Subcutaneous abdominal adipose tissue (tissue), 5 donors: ENCODE data around the gene GNB3.

Experiments used
- H3K27ac ChIP-seq: one replicate; pipeline ENCODE4 v1.7.0; 2013; ENCODE audit warnings: low read depth, mild to moderate bottlenecking, inconsistent platforms, low read length, moderate library complexity
- H3K27me3 ChIP-seq, 5 donors: one replicate each; pipeline ENCODE4 v1.7.0; 2013; ENCODE audit warnings: low read length in 5 of 5, inconsistent platforms in 1 of 5; ENCODE audit not compliant: control insufficient read depth in 5 of 5, insufficient read depth in 4 of 5
- H3K36me3 ChIP-seq, 5 donors: one replicate each; pipeline ENCODE4 v1.7.0; 2013; ENCODE audit warnings: low read length in 5 of 5; ENCODE audit not compliant: control insufficient read depth in 5 of 5, insufficient read depth in 5 of 5
- H3K4me1 ChIP-seq, 5 donors: one replicate each; pipeline ENCODE4 v1.7.0; 2013; ENCODE audit warnings: low read length in 5 of 5, mild to moderate bottlenecking in 3 of 5, moderate library complexity in 1 of 5; ENCODE audit not compliant: control insufficient read depth in 5 of 5, insufficient read depth in 5 of 5
- H3K4me3 ChIP-seq, 5 donors: one replicate each; pipeline ENCODE4 v1.7.0; 2013; ENCODE audit warnings: low read length in 5 of 5, low read depth in 1 of 5
- H3K9ac ChIP-seq, 5 donors: one replicate each; pipeline ENCODE4 v1.7.0; 2013; ENCODE audit warnings: low read length in 5 of 5, mild to moderate bottlenecking in 4 of 5, moderate library complexity in 3 of 5
- H3K9me3 ChIP-seq, 5 donors: one replicate each; pipeline ENCODE4 v1.7.0; 2013; ENCODE audit warnings: low read length in 5 of 5; ENCODE audit not compliant: control insufficient read depth in 5 of 5
- donor health status: healthy.
- donor health status: healthy.
- donor health status: healthy.
- donor health status: healthy.
- donor health status: healthy.

The GNB3 gene

GRCh38 chr12:6840761-6841515, at the start of gene GNB3:
Gene GNB3 (plus strand): TSS chr12:6840925. CDS start chr12:6841288, 363 bp downstream.
- Histone ChIP-seq H3K27ac (no peak within 1 kb of the TSS), H3K27me3 (peaks cover 0 to 17% (median 9%) of the 10 kb centered on the region in 5 donors), H3K4me3 (no peak within 1 kb of the TSS), H3K36me3 (peaks cover 0 to 27% (median 11%) of the 10 kb centered on the region in 5 donors), H3K9me3 (no peaks in the 10 kb centered on the region), H3K4me1 (no peaks in the 10 kb centered on the region), H3K9ac (no peak within 1 kb of the TSS)

GRCh38 chr12:6791931-6792520, 48.7 kb upstream of the GNB3 start:
- H3K27ac ChIP-seq: no peak overlapping the region
- peak overlapping the region; percentile 6 to 39 (median 26) for H3K4me3 ChIP-seq
- H3K9me3 ChIP-seq: no peaks in the 10 kb centered on the region
- H3K27me3 ChIP-seq: peaks cover 0 to 13% (median 8%) of the 10 kb centered on the region in 5 donors
- H3K36me3 ChIP-seq: peaks cover 0 to 8% (median 0%) of the 10 kb centered on the region in 5 donors
- H3K4me1 ChIP-seq: peaks cover 0 to 32% (median 15%) of the 10 kb centered on the region in 5 donors
- H3K9ac ChIP-seq: peak overlapping the region in 2 of 5 donors; percentile 34 to 54

- H3K27me3 ChIP-seq: peaks cover 0 to 14% (median 8%) of the 10 kb centered on the region in 5 donors
- H3K4me3 ChIP-seq: peak overlapping the region; percentile 3 to 39 (median 7)
- H3K36me3 ChIP-seq: peaks cover 0 to 8% (median 0%) of the 10 kb centered on the region in 5 donors
- H3K9ac ChIP-seq: peak overlapping the region in 1 of 5 donors; percentile 54
- H3K27ac ChIP-seq: no peak overlapping the region
- peaks cover 0 to 27% (median 15%) of the 10 kb centered on the region in 5 donors for H3K4me1 ChIP-seq
- H3K9me3 ChIP-seq: no peaks in the 10 kb centered on the region
Measured at GRCh38 chr12:6792522-6793201, 48.1 kb upstream of the GNB3 start.

- H3K4me1 ChIP-seq: peaks cover 0 to 19% (median 10%) of the 10 kb centered on the region in 5 donors
- H3K27ac ChIP-seq: no peak overlapping the region
Measured at GRCh38 chr12:6795088-6795487, 45.6 kb upstream of the GNB3 start.

GRCh38 chr12:6796576-6796975, 44.1 kb upstream of the GNB3 start:
- Histone ChIP-seq H3K27ac (no peak overlapping the region), H3K4me3 (no peak overlapping the region), H3K4me1 (peaks cover 0 to 16% (median 9%) of the 10 kb centered on the region in 5 donors), H3K9ac (no peak overlapping the region), H3K9me3 (no peaks in the 10 kb centered on the region), H3K27me3 (peaks cover 0 to 14% (median 8%) of the 10 kb centered on the region in 5 donors), H3K36me3 (peaks cover 0 to 8% (median 0%) of the 10 kb centered on the region in 5 donors)

More at GRCh38 chr12:6795088-6795487, 45.6 kb upstream of the GNB3 start:
- H3K27me3 ChIP-seq: peaks cover 0 to 14% (median 8%) of the 10 kb centered on the region in 5 donors
- H3K36me3 ChIP-seq: peaks cover 0 to 8% (median 0%) of the 10 kb centered on the region in 5 donors
- H3K9ac ChIP-seq: no peak overlapping the region
- H3K4me3 ChIP-seq: no peak overlapping the region
- H3K9me3 ChIP-seq: no peaks in the 10 kb centered on the region

- peaks cover 0 to 9% (median 3%) of the 10 kb centered on the region in 5 donors for H3K27me3 ChIP-seq
- H3K4me3 ChIP-seq: no peak overlapping the region
- no peak overlapping the region for H3K27ac ChIP-seq
- H3K9me3 ChIP-seq: no peaks in the 10 kb centered on the region
- no peaks in the 10 kb centered on the region for H3K4me1 ChIP-seq
- H3K9ac ChIP-seq: no peak overlapping the region
- peaks cover 0 to 11% (median 0%) of the 10 kb centered on the region in 5 donors for H3K36me3 ChIP-seq
Measured at GRCh38 chr12:6799147-6799546, 41.6 kb upstream of the GNB3 start.

- Histone ChIP-seq H3K36me3 (peaks cover 0 to 3% (median 0%) of the 10 kb centered on the region in 5 donors), H3K4me1 (no peaks in the 10 kb centered on the region), H3K27ac (no peak overlapping the region)
Measured at GRCh38 chr12:6807170-6807569, 33.6 kb upstream of the GNB3 start.

GRCh38 chr12:6809056-6809455, 31.7 kb upstream of the GNB3 start:
- Histone ChIP-seq H3K27me3 (no peaks in the 10 kb centered on the region), H3K36me3 (peaks cover 0 to 2% (median 0%) of the 10 kb centered on the region in 5 donors), H3K9ac (no peak overlapping the region), H3K4me1 (peaks cover 0 to 4% (median 0%) of the 10 kb centered on the region in 5 donors), H3K9me3 (no peaks in the 10 kb centered on the region), H3K4me3 (no peak overlapping the region), H3K27ac (no peak overlapping the region)

More at GRCh38 chr12:6807170-6807569, 33.6 kb upstream of the GNB3 start:
- Histone ChIP-seq H3K27me3 (no peaks in the 10 kb centered on the region), H3K9me3 (no peaks in the 10 kb centered on the region), H3K4me3 (no peak overlapping the region), H3K9ac (no peak overlapping the region)

GRCh38 chr12:6810758-6811157, 30.0 kb upstream of the GNB3 start:
- no peak overlapping the region for H3K4me3 ChIP-seq
- H3K9ac ChIP-seq: peak overlapping the region in 1 of 5 donors; percentile 7
- no peak overlapping the region for H3K27ac ChIP-seq
- no peaks in the 10 kb centered on the region for H3K9me3 ChIP-seq
- peaks cover 0 to 4% (median 0%) of the 10 kb centered on the region in 5 donors for H3K4me1 ChIP-seq
- peaks cover 0 to 17% (median 0%) of the 10 kb centered on the region in 5 donors for H3K36me3 ChIP-seq
- H3K27me3 ChIP-seq: peaks cover 0 to 4% (median 0%) of the 10 kb centered on the region in 5 donors
